ENCODE results near the gene LRRC4B. TPM values are rescaled to one million over a fixed set of nuclear protein-coding genes. Genes with fewer than 3 reads are reported as not detected.
A peak's percentile ranks its signal among the peaks of the same experiment; 100 is the strongest.

Gene LRRC4B
- total RNA-seq, 4 donors from 2014 or later = 0.59 to 3.0 (median 1.6) TPM

DNA sequence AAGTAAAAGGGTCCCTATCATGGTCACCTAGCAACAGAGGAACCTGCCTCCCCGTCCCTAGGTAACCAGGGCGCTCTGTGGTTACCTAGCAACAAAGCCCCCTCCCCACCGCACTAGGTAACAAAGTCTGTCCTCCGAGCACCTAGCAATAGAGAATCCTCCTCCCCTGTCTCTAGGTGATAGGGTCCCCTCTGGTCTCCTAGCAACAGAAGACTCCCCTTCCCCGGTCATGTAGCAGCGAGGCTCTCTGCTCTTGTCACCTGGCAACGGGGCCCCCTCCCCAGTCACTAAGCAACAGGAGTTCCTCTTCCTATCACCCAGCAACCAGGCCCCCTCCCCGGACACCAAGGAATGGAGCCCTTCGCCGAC, 57.6 kb downstream of the LRRC4B start:
- H3K9me3 ChIP-seq = no peaks in the 10 kb centered on the region
- peaks cover 0 to 6% of the 10 kb centered on the region in 2 donors for H3K36me3 ChIP-seq
- peak overlapping the region in 2 of 3 donors; percentile 59 to 69 for H3K4me3 ChIP-seq (replicated peaks in 1 of 3)
- no peaks in the 10 kb centered on the region for H3K27me3 ChIP-seq
- DNase-seq = no peak
- H3K4me1 ChIP-seq = peaks cover 6 to 10% of the 10 kb centered on the region in 2 donors
- 5 to 14% methylated on average over 10 of the region's 10 CpGs for WGBS, 2 donors
- no peak for TF ChIP-seq POLR2A (IDR thresholded peaks at IDR 0.05)
- TF ChIP-seq, protein P1, sequence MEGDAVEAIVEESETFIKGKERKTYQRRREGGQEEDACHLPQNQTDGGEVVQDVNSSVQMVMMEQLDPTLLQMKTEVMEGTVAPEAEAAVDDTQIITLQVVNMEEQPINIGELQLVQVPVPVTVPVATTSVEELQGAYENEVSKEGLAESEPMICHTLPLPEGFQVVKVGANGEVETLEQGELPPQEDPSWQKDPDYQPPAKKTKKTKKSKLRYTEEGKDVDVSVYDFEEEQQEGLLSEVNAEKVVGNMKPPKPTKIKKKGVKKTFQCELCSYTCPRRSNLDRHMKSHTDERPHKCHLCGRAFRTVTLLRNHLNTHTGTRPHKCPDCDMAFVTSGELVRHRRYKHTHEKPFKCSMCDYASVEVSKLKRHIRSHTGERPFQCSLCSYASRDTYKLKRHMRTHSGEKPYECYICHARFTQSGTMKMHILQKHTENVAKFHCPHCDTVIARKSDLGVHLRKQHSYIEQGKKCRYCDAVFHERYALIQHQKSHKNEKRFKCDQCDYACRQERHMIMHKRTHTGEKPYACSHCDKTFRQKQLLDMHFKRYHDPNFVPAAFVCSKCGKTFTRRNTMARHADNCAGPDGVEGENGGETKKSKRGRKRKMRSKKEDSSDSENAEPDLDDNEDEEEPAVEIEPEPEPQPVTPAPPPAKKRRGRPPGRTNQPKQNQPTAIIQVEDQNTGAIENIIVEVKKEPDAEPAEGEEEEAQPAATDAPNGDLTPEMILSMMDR (IDR thresholded peaks at IDR 0.05) = peak in 1 of 6 experiments; percentile 7
- intact Hi-C loops (cut with DNase I) = loop anchor here (5.0 kb wide), 1 partner anchor 33 kb away; the partner anchor contains the start of genes EMC10 and GARIN5A
- peak overlapping the region in 2 of 3 donors; percentile 57 to 69 for H3K27ac ChIP-seq

DNA sequence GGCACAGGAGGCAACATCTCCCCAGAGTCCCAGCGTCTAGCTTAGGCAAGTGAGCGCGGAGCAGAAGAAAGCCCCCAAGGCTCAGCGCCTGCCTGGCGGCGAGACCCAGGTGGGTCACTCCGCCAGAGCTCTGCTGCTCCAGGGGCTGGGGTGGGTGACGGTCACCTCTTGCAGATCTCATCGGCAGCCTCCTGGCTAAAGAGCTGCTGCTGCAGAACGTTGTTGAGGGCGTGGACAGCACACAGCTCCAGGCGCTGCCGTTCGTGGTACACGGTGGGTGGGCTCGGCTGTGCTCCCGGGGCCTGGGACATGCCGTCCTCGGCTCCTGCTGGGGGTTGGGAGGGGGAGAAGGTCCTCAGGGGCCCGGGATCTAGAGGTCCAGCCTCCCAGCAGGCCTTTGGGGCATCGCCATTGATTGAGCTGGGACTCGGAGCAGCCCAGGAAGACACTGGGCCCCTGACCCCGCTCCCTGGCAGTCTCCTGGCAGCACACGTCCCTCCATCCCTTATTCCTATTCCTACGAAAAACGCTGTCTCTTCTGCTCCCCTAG, 58.0 kb downstream of the LRRC4B start:
- no peak for DNase-seq
- intact Hi-C loops (cut with DNase I) = loop anchor here (5.0 kb wide), 1 partner anchor 33 kb away; the partner anchor contains the start of genes EMC10 and GARIN5A
- 58 to 68% methylated on average over 14 to 19 of the region's 26 CpGs for WGBS, 2 donors

DNA sequence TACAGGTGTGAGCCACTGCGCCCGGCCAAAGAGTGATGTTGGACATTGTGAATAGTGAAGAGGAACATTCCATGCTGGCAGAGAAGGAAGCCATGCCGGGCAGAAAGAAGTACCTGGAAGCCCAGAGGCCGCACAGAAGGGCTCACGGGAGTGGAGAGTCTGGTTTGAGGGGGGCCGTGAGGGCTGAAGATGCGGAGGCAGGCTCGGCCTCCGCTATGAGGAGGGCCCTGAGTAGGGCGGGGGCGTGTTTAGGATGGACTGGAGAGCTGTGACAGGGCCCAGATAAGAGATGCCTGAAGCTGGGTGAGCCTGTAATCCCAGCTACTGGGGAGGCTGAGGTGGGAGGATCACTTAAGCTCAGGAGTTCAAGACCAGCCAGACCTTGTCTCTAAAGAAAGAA, 58.9 kb downstream of the LRRC4B start:
- intact Hi-C loops (cut with DNase I) = no loop called here
- H3K9me3 ChIP-seq = no peaks in the 10 kb centered on the region
- peaks cover 0 to 6% of the 10 kb centered on the region in 2 donors for H3K36me3 ChIP-seq
- DNase-seq = no peak
- WGBS, 2 donors = 86 to 88% methylated on average over 11 of the region's 11 CpGs
- no peak overlapping the region for H3K4me3 ChIP-seq (replicated peaks in 1 of 3)
- TF ChIP-seq, protein P1 (IDR thresholded peaks at IDR 0.05) = no peak
- no peak for TF ChIP-seq POLR2A (IDR thresholded peaks at IDR 0.05)
- H3K27me3 ChIP-seq = no peaks in the 10 kb centered on the region
- H3K4me1 ChIP-seq = peaks cover 6 to 10% of the 10 kb centered on the region in 2 donors
- H3K27ac ChIP-seq = no peak overlapping the region

More for the DNA sequence above, 58.0 kb downstream of the LRRC4B start:
- Histone ChIP-seq H3K4me3 (replicated peaks in 1 of 3) (peak overlapping the region in 2 of 3 donors; percentile 59 to 69), H3K27me3 (no peaks in the 10 kb centered on the region), H3K4me1 (peaks cover 6 to 10% of the 10 kb centered on the region in 2 donors), H3K9me3 (no peaks in the 10 kb centered on the region), H3K27ac (peak overlapping the region in 1 of 3 donors; percentile 69), H3K36me3 (peaks cover 0 to 6% of the 10 kb centered on the region in 2 donors)
- TF ChIP-seq, protein P1 (IDR thresholded peaks at IDR 0.05) = no peak
- no peak for TF ChIP-seq POLR2A (IDR thresholded peaks at IDR 0.05)

DNA sequence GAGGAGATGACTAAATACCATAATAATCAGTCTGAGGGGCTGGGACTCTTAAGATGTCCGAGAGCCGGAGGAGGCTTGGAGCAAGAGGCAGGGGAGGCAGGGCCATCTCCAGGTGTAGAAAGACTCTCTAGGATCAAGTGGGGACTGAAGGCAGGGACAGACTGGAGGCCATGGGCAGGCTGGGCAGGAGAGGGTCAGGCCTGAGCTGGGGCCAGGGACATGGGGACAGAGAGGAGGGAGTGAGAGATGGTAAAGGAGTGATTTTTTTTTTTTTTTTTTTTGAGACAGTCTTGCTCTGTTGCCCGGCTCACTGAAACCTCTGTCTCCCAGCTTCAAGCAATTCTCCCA, 59.4 kb downstream of the LRRC4B start:
- no peak overlapping the region for H3K27ac ChIP-seq
- TF ChIP-seq, protein P1 (IDR thresholded peaks at IDR 0.05) = no peak
- TF ChIP-seq POLR2A (IDR thresholded peaks at IDR 0.05) = no peak
- DNase-seq = no peak
- 81 to 82% methylated on average over 3 of the region's 3 CpGs for WGBS, 2 donors
- no peaks in the 10 kb centered on the region for H3K27me3 ChIP-seq
- peaks cover 0 to 6% of the 10 kb centered on the region in 2 donors for H3K36me3 ChIP-seq
- H3K4me3 ChIP-seq (replicated peaks in 1 of 3) = no peak overlapping the region
- H3K4me1 ChIP-seq = peaks cover 6 to 10% of the 10 kb centered on the region in 2 donors
- intact Hi-C loops (cut with DNase I) = no loop called here
- H3K9me3 ChIP-seq = no peaks in the 10 kb centered on the region

DNA sequence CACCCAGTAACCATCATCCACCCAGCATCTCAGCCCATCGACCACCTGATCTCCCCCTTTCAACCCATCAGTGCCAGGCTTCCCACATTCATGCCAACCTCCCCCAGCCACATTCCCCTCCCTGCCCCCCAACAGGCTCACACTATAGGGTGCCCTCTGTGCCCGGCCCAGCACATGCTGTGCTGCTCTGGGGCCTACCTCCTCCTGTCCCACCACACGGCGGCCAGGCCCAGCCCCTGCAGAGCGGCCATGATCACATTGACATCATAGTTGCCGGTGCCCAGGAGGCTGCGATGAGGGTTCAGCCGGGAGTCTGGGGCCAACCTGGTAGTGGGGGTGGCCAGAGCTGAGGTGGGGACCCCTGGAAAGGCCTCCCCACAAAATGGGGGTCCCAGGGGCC, 60.9 kb downstream of the LRRC4B start:
- Histone ChIP-seq H3K4me1 (peaks cover 12 to 15% of the 10 kb centered on the region in 2 donors), H3K27me3 (no peaks in the 10 kb centered on the region), H3K27ac (no peak overlapping the region), H3K9me3 (no peaks in the 10 kb centered on the region), H3K4me3 (replicated peaks in 1 of 3) (no peak overlapping the region), H3K36me3 (peaks cover 0 to 6% of the 10 kb centered on the region in 2 donors)
- intact Hi-C loops (cut with DNase I) = no loop called here
- no peak for DNase-seq
- WGBS, 2 donors = 93 to 99% methylated on average over 5 to 8 of the region's 8 CpGs
- TF ChIP-seq POLR2A (IDR thresholded peaks at IDR 0.05) = no peak
- TF ChIP-seq, protein P1 (IDR thresholded peaks at IDR 0.05) = no peak

Measured in thyroid gland (tissue), 4 donors.